DOHH2 (cell line): ENCODE results near the gene USB1.

Experiments used
- CTCF ChIP-seq: fragments of 200-600 bp; sonication (generic); IDR thresholded peaks from one replicate; pipeline ENCODE4 v1.5.1; 2014; ENCODE audit warnings: antibody characterized with exemption, mild to moderate bottlenecking, low read depth, low read length; ENCODE audit not compliant: poor library complexity, severe bottlenecking
- EZH2phosphoT487 ChIP-seq: fragments of 200-600 bp; sonication (generic); IDR thresholded peaks from 2 replicates; pipeline ENCODE4 v1.6.1; 2017; ENCODE audit warnings: borderline replicate concordance, mild to moderate bottlenecking, antibody characterized with exemption, low read length, moderate library complexity, mixed read lengths

- TF ChIP-seq CTCF (no peak), EZH2phosphoT487 (no peak)
Observed at GRCh38 chr16:57992084-57992483, 9.1 kb upstream of the USB1 start.
